ENCODE results near the gene DLGAP4.

DNA sequence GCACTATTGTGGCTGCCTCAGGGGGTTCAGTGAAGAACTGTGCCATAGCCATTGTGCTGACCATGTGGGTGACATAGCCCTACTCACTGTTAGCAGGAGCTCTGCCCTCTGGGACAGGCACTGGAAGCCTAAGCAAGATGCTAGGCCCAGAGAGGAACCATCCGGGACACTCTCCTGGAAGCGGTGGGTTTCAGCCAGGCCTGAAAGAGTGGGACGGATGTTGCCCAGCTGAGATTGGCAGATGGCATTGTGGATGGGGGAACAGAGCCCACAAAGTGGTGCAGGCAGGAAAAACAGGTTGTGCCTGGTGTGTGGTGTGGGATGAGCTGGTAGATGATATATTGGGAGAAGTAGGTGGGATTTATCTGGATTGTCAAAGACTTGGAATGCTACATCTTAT, 40.1 kb downstream of the DLGAP4 start:
- TF ChIP-seq, protein P1, sequence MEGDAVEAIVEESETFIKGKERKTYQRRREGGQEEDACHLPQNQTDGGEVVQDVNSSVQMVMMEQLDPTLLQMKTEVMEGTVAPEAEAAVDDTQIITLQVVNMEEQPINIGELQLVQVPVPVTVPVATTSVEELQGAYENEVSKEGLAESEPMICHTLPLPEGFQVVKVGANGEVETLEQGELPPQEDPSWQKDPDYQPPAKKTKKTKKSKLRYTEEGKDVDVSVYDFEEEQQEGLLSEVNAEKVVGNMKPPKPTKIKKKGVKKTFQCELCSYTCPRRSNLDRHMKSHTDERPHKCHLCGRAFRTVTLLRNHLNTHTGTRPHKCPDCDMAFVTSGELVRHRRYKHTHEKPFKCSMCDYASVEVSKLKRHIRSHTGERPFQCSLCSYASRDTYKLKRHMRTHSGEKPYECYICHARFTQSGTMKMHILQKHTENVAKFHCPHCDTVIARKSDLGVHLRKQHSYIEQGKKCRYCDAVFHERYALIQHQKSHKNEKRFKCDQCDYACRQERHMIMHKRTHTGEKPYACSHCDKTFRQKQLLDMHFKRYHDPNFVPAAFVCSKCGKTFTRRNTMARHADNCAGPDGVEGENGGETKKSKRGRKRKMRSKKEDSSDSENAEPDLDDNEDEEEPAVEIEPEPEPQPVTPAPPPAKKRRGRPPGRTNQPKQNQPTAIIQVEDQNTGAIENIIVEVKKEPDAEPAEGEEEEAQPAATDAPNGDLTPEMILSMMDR (IDR thresholded peaks at IDR 0.05): no peak
- TF ChIP-seq POLR2A (IDR thresholded peaks at IDR 0.05) (no peak), EP300 (IDR thresholded peaks at IDR 0.05) (no peak)

Measured in ovary (tissue), 3 donors.